Stomach smooth muscle (tissue), 2 donors: ENCODE results near the gene GLIS1.

ENCODE experiments used
- H3K27ac ChIP-seq: one replicate; pipeline ENCODE4 v1.7.0; 2013; ENCODE audit warnings: mild to moderate bottlenecking, low read length, inconsistent platforms
- H3K27me3 ChIP-seq, 2 donors: one replicate each; pipeline ENCODE4 v1.7.0; 2013; ENCODE audit warnings: low read length in 2 of 2; ENCODE audit not compliant: insufficient read depth in 2 of 2, control insufficient read depth in 1 of 2
- H3K36me3 ChIP-seq, 2 donors: one replicate each; pipeline ENCODE4 v1.7.0; 2013; ENCODE audit warnings: low read length in 2 of 2; ENCODE audit not compliant: control insufficient read depth in 2 of 2, insufficient read depth in 2 of 2
- H3K4me1 ChIP-seq: one replicate; pipeline ENCODE4 v1.7.0; 2013; ENCODE audit warnings: low read length; ENCODE audit not compliant: control insufficient read depth, insufficient read depth
- H3K4me3 ChIP-seq, 2 donors: one replicate each; pipeline ENCODE4 v1.7.0; 2013; ENCODE audit warnings: low read length in 2 of 2
- H3K9ac ChIP-seq, 2 donors: one replicate each; pipeline ENCODE4 v1.7.0; 2013; ENCODE audit warnings: low read length in 2 of 2, mild to moderate bottlenecking in 1 of 2
- H3K9me3 ChIP-seq, 2 donors: one replicate each; pipeline ENCODE4 v1.7.0; 2013; ENCODE audit warnings: low read length in 2 of 2; ENCODE audit not compliant: control insufficient read depth in 2 of 2
- donor health status: healthy.
- donor health status: Pancreatic carcinoma.

GLIS1 gene

DNA sequence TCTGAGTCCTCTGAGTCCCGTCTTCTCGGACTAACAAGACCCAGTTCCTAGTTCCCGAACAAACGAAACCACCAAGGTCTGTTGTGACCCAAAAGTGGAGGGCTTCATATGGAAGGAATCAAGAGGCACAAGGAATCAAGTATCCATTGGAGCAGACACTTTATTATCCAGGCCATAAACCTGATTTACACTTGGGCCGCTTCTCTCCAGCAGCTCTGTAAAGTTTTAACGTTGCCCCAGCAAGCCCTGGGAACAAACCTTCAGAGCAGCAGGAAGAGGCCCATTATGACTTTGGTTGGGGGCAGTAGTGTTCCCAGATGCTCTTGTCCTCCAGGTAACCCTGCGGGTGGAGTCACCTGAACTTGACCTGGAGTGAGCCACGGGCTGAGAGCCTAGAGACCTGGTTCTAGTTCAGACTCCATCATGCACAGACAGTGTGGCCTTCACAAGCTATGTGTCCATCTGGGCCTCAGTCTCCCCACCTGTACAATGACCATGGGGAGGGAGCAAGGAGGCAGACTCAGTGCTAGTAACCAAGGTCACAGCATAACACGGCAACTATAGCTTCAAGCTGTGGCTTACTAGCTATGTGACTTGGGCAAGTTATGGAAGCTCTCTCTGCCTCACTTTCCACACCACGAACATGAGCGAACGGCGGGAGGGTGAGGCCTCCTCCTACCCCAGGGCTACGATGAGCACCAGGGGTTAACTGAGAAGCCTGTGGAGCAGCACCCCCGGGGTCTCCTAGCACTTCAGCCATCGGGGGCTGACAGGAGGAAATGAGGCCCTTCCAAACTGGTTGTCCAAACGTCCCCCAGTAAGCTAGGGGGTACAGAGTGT, 95.7 kb downstream of the GLIS1 start:
- Histone ChIP-seq H3K36me3 (no peaks in the 10 kb centered on the region), H3K27me3 (peaks cover 0 to 9% of the 10 kb centered on the region in 2 donors), H3K4me3 (no peak overlapping the region), H3K27ac (no peak overlapping the region), H3K4me1 (no peaks in the 10 kb centered on the region), H3K9me3 (no peaks in the 10 kb centered on the region), H3K9ac (no peak overlapping the region)

DNA sequence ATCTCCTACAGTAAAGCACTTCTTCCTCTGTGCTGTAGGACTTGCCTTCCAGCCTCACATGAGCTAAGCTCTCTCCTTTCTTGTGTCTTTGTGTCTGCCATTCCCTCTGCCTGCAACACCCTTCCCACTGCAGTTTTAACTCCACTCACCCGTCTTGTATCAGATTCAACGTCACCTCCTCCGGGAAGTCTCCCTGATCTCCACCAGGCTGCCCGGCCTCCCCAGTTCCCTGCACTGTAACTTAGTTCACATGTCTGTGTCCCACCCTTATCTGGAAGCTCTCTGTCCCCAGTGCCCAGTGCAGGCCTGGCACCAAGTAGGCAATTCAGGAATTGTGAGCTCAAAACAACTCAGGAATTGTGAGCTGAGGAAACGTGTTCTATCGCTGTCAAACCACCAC, 96.4 kb downstream of the GLIS1 start:
- H3K4me1 ChIP-seq: no peaks in the 10 kb centered on the region
- H3K4me3 ChIP-seq: no peak overlapping the region
- H3K36me3 ChIP-seq: no peaks in the 10 kb centered on the region
- H3K9ac ChIP-seq: no peak overlapping the region
- no peak overlapping the region for H3K27ac ChIP-seq
- no peaks in the 10 kb centered on the region for H3K9me3 ChIP-seq
- H3K27me3 ChIP-seq: peaks cover 0 to 9% of the 10 kb centered on the region in 2 donors

DNA sequence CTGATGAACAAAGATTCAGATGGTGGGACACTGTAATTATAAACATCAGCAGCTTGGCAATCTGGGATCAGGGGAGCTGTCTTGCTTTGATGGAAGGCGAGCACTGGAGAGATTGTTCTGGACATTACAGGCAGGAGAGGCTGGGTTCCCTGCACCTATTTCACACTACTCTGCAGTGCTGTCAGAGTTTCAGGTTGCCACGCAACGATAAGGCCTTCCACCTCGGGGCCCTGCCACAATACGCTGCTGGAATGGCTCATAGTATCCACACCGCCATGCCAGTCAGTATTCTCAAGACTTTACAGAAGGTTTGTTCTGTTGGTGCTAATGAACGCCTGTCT, 96.8 kb downstream of the GLIS1 start:
- no peaks in the 10 kb centered on the region for H3K36me3 ChIP-seq
- no peak overlapping the region for H3K9ac ChIP-seq
- no peaks in the 10 kb centered on the region for H3K9me3 ChIP-seq
- peaks cover 0 to 9% of the 10 kb centered on the region in 2 donors for H3K27me3 ChIP-seq
- no peak overlapping the region for H3K4me3 ChIP-seq
- no peak overlapping the region for H3K27ac ChIP-seq
- H3K4me1 ChIP-seq: no peaks in the 10 kb centered on the region

DNA sequence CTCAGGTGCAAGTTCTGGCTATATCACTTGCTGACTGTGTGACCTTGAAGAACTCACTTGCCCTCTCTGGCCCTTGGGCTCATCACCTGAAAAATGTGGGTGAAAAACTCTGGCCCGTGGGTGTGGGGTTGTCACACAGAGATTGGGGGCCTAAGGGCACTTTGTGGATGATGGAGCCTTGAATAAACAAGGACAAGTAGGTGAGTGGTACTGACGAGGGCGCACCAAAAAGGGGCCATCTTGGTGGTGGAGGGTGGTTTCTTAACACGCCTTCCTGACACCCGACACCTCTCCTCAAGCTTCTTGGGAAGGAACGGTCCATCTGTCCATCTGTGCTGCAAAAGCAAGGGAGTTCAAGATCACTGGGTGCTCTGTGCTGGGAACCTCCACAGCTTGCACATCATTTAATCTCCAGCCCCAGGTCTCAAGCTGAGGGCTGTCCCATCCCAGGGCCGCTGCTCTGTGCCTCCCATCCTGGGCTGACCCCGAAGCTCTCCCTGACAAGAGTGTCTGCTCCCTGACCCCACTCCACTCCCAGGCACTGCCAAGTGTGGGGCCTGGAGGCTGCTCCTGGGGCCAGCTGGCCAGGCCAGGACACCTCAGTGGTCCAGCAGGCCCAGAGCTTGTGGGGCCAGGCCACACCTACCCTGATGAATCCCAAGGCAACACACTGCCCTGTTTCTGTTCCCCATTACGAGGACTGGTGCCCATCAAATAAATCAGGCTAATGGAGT, 97.3 kb downstream of the GLIS1 start:
- H3K9me3 ChIP-seq: no peaks in the 10 kb centered on the region

DNA sequence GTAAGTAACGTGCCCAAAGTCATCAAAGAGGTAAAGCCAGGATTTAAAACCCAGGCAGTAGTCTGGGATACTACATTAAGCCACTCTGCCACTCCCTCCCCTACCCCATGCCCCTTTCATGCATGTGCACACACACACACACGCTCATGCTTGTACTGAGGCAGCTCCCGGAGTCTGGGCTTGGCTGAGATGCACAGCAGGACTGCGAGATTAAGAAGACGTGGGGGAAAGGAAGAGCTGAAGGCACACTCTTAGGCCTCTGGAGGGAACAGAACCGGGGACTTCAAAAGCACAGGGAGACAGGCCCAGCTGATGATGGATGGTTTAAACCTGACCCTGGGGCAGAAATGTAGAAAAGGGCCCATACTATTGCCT, 98.3 kb downstream of the GLIS1 start:
- Histone ChIP-seq H3K4me3 (no peak overlapping the region), H3K4me1 (no peaks in the 10 kb centered on the region), H3K27ac (no peak overlapping the region), H3K9ac (no peak overlapping the region), H3K9me3 (no peaks in the 10 kb centered on the region), H3K36me3 (no peaks in the 10 kb centered on the region), H3K27me3 (peaks cover 0 to 8% of the 10 kb centered on the region in 2 donors)

More for the DNA sequence above, 97.3 kb downstream of the GLIS1 start:
- Histone ChIP-seq H3K36me3 (no peaks in the 10 kb centered on the region), H3K9ac (no peak overlapping the region), H3K27me3 (peaks cover 0 to 9% of the 10 kb centered on the region in 2 donors), H3K4me3 (no peak overlapping the region), H3K4me1 (no peaks in the 10 kb centered on the region), H3K27ac (no peak overlapping the region)

DNA sequence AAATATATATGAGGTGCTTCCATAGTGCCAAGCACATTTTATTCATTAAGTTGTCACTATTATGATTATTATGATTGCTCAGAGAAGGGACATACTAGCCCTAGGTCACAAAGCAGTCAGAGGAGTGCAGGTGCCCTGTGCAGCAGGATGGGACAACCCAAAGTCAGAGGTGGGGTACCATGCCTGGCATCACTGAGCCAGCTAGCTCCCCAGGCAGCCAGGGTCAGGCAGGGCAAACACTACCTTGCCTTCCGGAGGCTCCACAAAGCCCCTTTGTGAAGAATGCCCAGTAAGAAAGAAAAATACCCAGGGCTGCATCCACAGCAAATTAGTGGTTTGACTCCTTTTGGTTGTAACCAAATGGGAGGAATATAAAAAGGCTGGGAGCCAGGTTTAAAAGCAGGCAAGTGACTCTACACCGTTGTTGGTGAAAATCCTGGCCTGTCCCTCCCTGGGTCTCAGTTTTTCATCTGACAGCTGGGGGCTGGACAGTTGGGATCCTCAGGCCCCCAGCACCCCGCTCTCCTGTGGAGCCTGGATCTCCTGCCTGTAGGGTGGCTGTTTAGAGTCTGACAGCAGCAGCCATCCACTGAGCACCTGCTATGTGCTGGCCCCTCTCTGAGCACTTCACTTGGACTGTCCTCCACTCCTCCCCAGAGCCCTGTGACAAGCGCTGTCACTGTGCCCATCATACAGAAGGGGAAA, 98.8 kb downstream of the GLIS1 start:
- H3K4me3 ChIP-seq: no peak overlapping the region
- H3K4me1 ChIP-seq: no peaks in the 10 kb centered on the region
- H3K27ac ChIP-seq: no peak overlapping the region
- no peaks in the 10 kb centered on the region for H3K36me3 ChIP-seq
- H3K9ac ChIP-seq: no peak overlapping the region
- H3K9me3 ChIP-seq: no peaks in the 10 kb centered on the region
- peaks cover 0 to 3% of the 10 kb centered on the region in 2 donors for H3K27me3 ChIP-seq

DNA sequence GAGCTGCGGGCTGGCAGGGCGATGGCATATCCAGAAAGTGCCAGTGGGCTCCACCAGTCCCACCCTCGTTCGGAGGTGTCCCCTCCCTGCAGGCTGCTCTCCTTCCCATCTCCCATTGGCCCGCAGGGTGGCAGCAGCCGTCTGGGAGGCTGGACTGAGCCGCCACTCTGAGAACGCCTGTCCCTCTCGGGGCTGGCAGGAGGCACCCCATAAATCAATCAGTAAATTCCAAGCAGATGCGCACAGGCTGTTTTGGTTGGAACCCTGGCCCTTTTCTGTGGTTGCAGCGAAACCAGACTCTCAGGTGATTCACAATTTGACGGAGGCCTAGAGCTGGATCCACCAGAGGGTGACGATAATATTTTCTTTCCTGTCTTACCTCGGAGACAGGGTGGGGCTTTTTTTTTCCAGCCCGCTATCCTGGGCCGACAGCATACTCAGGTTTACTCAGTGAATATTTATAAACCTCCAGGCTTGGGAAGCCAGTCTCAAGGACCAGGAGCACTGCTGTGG, 99.7 kb downstream of the GLIS1 start:
- no peak overlapping the region for H3K27ac ChIP-seq
- H3K9ac ChIP-seq: no peak overlapping the region
- no peaks in the 10 kb centered on the region for H3K4me1 ChIP-seq
- no peaks in the 10 kb centered on the region for H3K36me3 ChIP-seq
- no peaks in the 10 kb centered on the region for H3K9me3 ChIP-seq
- peaks cover 0 to 3% of the 10 kb centered on the region in 2 donors for H3K27me3 ChIP-seq
- no peak overlapping the region for H3K4me3 ChIP-seq

DNA sequence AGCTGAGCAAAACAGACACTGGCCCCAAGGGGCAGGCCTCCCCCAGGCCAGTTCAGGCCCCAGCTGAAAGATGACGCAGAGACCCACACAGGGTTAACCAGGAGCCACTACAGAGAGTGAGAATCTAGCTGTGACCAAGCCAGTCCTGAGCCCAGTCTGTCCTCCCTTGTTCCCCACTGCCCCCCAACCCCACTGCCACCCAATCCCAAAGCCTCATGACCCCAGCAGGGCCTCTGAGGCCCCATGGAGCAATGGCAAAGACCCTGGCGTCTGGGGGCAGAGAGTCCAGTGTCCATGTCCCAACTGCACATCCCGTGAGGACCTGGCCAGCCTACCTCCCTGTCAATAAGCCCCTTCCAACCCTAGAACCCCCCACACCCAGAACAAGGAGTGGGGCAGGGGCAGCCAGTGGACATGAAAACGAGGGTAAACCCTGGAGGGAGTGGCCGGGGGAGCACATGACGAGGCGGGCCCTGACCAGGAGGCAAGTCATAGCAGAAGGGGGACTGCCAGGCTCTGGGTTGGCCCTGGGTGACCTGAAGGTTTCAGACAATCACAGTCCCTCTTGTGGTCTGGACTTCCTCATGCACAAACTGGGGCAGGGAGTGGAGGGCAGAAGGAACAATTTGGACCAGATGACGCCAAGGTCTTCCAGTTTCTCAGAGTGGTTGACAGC, 100.5 kb downstream of the GLIS1 start:
- Histone ChIP-seq H3K27me3 (peaks cover 0 to 3% of the 10 kb centered on the region in 2 donors), H3K4me1 (no peaks in the 10 kb centered on the region), H3K4me3 (no peak overlapping the region), H3K9me3 (no peaks in the 10 kb centered on the region), H3K36me3 (no peaks in the 10 kb centered on the region), H3K27ac (no peak overlapping the region), H3K9ac (no peak overlapping the region)

DNA sequence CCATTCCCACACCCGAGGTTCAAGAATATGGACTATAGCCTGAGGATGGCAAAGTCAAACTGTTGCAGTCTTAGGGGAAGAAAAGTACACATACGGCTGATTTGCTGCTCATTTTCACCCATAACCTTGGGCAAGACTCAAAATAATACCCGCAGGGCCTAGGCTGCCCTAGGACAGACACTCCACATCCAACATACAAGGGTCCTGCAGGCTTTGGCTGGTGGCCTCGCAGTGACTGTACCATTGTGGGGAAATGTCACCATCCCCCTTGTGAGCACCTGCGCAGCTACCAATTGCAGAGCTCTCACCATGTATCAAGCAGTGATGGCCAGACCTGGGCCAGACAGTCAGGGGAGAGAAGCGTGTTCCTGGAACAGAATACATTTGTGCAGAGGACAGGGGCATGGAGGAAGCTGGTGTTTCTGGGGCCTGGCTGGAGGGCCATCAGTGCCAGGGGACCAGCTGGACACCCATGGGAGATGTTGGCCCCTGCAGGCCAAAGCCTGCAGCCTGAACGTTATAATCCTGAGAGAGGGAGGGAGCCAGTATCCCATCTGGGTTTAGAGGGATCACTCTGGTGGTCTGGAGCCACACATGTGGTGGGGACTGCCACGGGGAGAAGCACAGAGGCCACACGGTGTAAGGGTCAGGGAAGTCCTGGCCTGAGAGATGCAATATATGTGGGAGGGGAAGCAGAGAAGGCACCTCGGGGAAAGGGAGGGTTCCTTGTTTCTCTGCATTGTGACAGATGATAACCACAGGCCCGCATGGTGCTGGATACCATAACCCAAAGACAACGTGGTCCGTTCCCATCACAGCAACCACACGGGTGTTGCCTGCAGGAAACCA, 101.2 kb downstream of the GLIS1 start:
- Histone ChIP-seq H3K4me1 (no peaks in the 10 kb centered on the region), H3K27me3 (peaks cover 0 to 3% of the 10 kb centered on the region in 2 donors), H3K9ac (no peak overlapping the region), H3K4me3 (no peak overlapping the region), H3K36me3 (no peaks in the 10 kb centered on the region), H3K9me3 (no peaks in the 10 kb centered on the region), H3K27ac (no peak overlapping the region)
